Central memory CD8-positive, alpha-beta T cell (primary cell): ENCODE data around the gene TLN1.
A peak's percentile ranks its signal among the peaks of the same experiment; 100 is the strongest.

Source experiments
- ATAC-seq: fragments of 150-1000 bp; cut with Tn5 transposase; replicated peaks from 2 replicates; pipeline ENCODE4 v1.10.0; 2022; ENCODE audit warnings: mild to moderate bottlenecking, moderate FRiP score, moderate number of reproducible peaks; ENCODE audit not compliant: poor library complexity, severe bottlenecking; ENCODE audit errors: extremely low read depth
- DNase-seq, 2 donors: peaks; one replicate each; pipeline ENCODE4 v3.0.0; 2021; ENCODE audit warnings: low spot score in 2 of 2
- H3K27ac Mint-ChIP-seq: one replicate; pipeline ENCODE4 v1.8.0; 2022; ENCODE audit warnings: low read depth, mild to moderate bottlenecking, moderate library complexity, mixed read lengths
- H3K27me3 Mint-ChIP-seq: one replicate; pipeline ENCODE4 v1.8.0; 2022; ENCODE audit warnings: mixed read lengths
- H3K36me3 Mint-ChIP-seq: one replicate; pipeline ENCODE4 v1.8.0; 2022; ENCODE audit warnings: mild to moderate bottlenecking, moderate library complexity, mixed read lengths; ENCODE audit not compliant: insufficient read depth
- H3K4me1 Mint-ChIP-seq: one replicate; pipeline ENCODE4 v1.8.0; 2022; ENCODE audit warnings: mixed read lengths
- H3K4me3 Mint-ChIP-seq: one replicate; pipeline ENCODE4 v1.8.0; 2022; ENCODE audit warnings: mild to moderate bottlenecking, moderate library complexity, mixed read lengths
- H3K9me3 Mint-ChIP-seq: one replicate; pipeline ENCODE4 v1.8.0; 2022; ENCODE audit warnings: mixed read lengths

TLN1 gene

GRCh38 chr9:35732185-35732799 lies at the start of gene TLN1, which contains the start of gene CREB3:
Gene TLN1, minus strand, starts transcription at chr9:35732195. Its CDS starts 6,501 bp downstream, at chr9:35725694.
Gene CREB3, plus strand, starts transcription at chr9:35732666. Its CDS starts 107 bp downstream, at chr9:35732773.
- Mint-ChIP-seq H3K9me3 (no peaks in the 10 kb centered on the region), H3K4me1 (peaks cover 29% of the 10 kb centered on the region), H3K27ac (peak within 1 kb of the TSS; percentile 73), H3K4me3 (no peak within 1 kb of the TSS), H3K27me3 (no peaks in the 10 kb centered on the region), H3K36me3 (peaks cover 12% of the 10 kb centered on the region)
- DNase-seq (peak; percentile 92 to 96), ATAC-seq (peak; percentile 93)

- H3K4me3 Mint-ChIP-seq: no peak overlapping the region
- H3K36me3 Mint-ChIP-seq: peaks cover 9% of the 10 kb centered on the region
- H3K9me3 Mint-ChIP-seq: no peaks in the 10 kb centered on the region
- no peak overlapping the region for H3K27ac Mint-ChIP-seq
- peaks cover 5% of the 10 kb centered on the region for H3K4me1 Mint-ChIP-seq
- no peak for ATAC-seq
- no peak for DNase-seq
- H3K27me3 Mint-ChIP-seq: no peaks in the 10 kb centered on the region
These were observed 49.1 kb upstream of the TLN1 start for GRCh38 chr9:35781066-35781465.

- DNase-seq: no peak
- H3K4me3 Mint-ChIP-seq: no peak overlapping the region
- H3K9me3 Mint-ChIP-seq: no peaks in the 10 kb centered on the region
- H3K27me3 Mint-ChIP-seq: no peaks in the 10 kb centered on the region
- H3K27ac Mint-ChIP-seq: peak overlapping the region; percentile 23
- peaks cover 12% of the 10 kb centered on the region for H3K4me1 Mint-ChIP-seq
- no peak for ATAC-seq
- peaks cover 3% of the 10 kb centered on the region for H3K36me3 Mint-ChIP-seq
These were observed 46.5 kb upstream of the TLN1 start for GRCh38 chr9:35778496-35778895.

- Mint-ChIP-seq H3K27ac (no peak overlapping the region), H3K27me3 (no peaks in the 10 kb centered on the region), H3K4me1 (peaks cover 8% of the 10 kb centered on the region), H3K9me3 (no peaks in the 10 kb centered on the region), H3K36me3 (peaks cover 3% of the 10 kb centered on the region), H3K4me3 (no peak overlapping the region)
- DNase-seq (no peak), ATAC-seq (no peak)
These were observed 44.0 kb upstream of the TLN1 start for GRCh38 chr9:35776018-35776417.

GRCh38 chr9:35774907-35775635 lies 43.1 kb upstream of the TLN1 start:
- H3K27me3 Mint-ChIP-seq: no peaks in the 10 kb centered on the region
- no peak overlapping the region for H3K27ac Mint-ChIP-seq
- H3K9me3 Mint-ChIP-seq: no peaks in the 10 kb centered on the region
- H3K4me3 Mint-ChIP-seq: no peak overlapping the region
- H3K4me1 Mint-ChIP-seq: peaks cover 7% of the 10 kb centered on the region
- DNase-seq (no peak), ATAC-seq (no peak)
- H3K36me3 Mint-ChIP-seq: peaks cover 3% of the 10 kb centered on the region

- ATAC-seq (no peak), DNase-seq (no peak)
- no peak overlapping the region for H3K27ac Mint-ChIP-seq
- H3K27me3 Mint-ChIP-seq: no peaks in the 10 kb centered on the region
- no peaks in the 10 kb centered on the region for H3K9me3 Mint-ChIP-seq
- peaks cover 12% of the 10 kb centered on the region for H3K4me1 Mint-ChIP-seq
- H3K36me3 Mint-ChIP-seq: peaks cover 2% of the 10 kb centered on the region
- H3K4me3 Mint-ChIP-seq: no peak overlapping the region
These were observed 39.9 kb upstream of the TLN1 start for GRCh38 chr9:35771943-35772342.

- H3K4me3 Mint-ChIP-seq: no peak overlapping the region
- no peaks in the 10 kb centered on the region for H3K9me3 Mint-ChIP-seq
- ATAC-seq (no peak), DNase-seq (no peak)
- H3K27me3 Mint-ChIP-seq: no peaks in the 10 kb centered on the region
- H3K36me3 Mint-ChIP-seq: no peaks in the 10 kb centered on the region
- peaks cover 12% of the 10 kb centered on the region for H3K4me1 Mint-ChIP-seq
- H3K27ac Mint-ChIP-seq: no peak overlapping the region
These were observed 39.5 kb upstream of the TLN1 start for GRCh38 chr9:35771534-35771933.

- no peak for DNase-seq
- H3K27ac Mint-ChIP-seq: no peak overlapping the region
These were observed 39.1 kb upstream of the TLN1 start for GRCh38 chr9:35771075-35771433.

GRCh38 chr9:35769763-35770162 lies 37.8 kb upstream of the TLN1 start:
- Mint-ChIP-seq H3K9me3 (no peaks in the 10 kb centered on the region), H3K4me1 (peaks cover 6% of the 10 kb centered on the region), H3K27ac (no peak overlapping the region), H3K4me3 (no peak overlapping the region), H3K36me3 (no peaks in the 10 kb centered on the region), H3K27me3 (no peaks in the 10 kb centered on the region)
- ATAC-seq (no peak), DNase-seq (no peak)

More at GRCh38 chr9:35771075-35771433, 39.1 kb upstream of the TLN1 start:
- Mint-ChIP-seq H3K36me3 (no peaks in the 10 kb centered on the region), H3K4me3 (no peak overlapping the region), H3K27me3 (no peaks in the 10 kb centered on the region), H3K4me1 (peaks cover 12% of the 10 kb centered on the region), H3K9me3 (no peaks in the 10 kb centered on the region)
- no peak for ATAC-seq

- peaks cover 15% of the 10 kb centered on the region for H3K4me1 Mint-ChIP-seq
- no peak overlapping the region for H3K27ac Mint-ChIP-seq
- no peaks in the 10 kb centered on the region for H3K36me3 Mint-ChIP-seq
- H3K4me3 Mint-ChIP-seq: no peak overlapping the region
- ATAC-seq (no peak), DNase-seq (no peak)
- H3K9me3 Mint-ChIP-seq: no peaks in the 10 kb centered on the region
- no peaks in the 10 kb centered on the region for H3K27me3 Mint-ChIP-seq
These were observed 35.5 kb upstream of the TLN1 start for GRCh38 chr9:35767458-35767857.

GRCh38 chr9:35766997-35767396 lies 35.0 kb upstream of the TLN1 start:
- ATAC-seq: no peak
- Mint-ChIP-seq H3K27ac (no peak overlapping the region), H3K4me1 (peaks cover 17% of the 10 kb centered on the region), H3K36me3 (no peaks in the 10 kb centered on the region), H3K4me3 (no peak overlapping the region), H3K27me3 (no peaks in the 10 kb centered on the region), H3K9me3 (no peaks in the 10 kb centered on the region)
- no peak for DNase-seq

- no peaks in the 10 kb centered on the region for H3K27me3 Mint-ChIP-seq
- H3K4me1 Mint-ChIP-seq: peaks cover 33% of the 10 kb centered on the region
- peaks cover 4% of the 10 kb centered on the region for H3K36me3 Mint-ChIP-seq
- no peak overlapping the region for H3K4me3 Mint-ChIP-seq
- no peaks in the 10 kb centered on the region for H3K9me3 Mint-ChIP-seq
- no peak overlapping the region for H3K27ac Mint-ChIP-seq
- DNase-seq: no peak
- ATAC-seq: no peak
These were observed 31.8 kb upstream of the TLN1 start for GRCh38 chr9:35763803-35764202.

- H3K27me3 Mint-ChIP-seq: no peaks in the 10 kb centered on the region
- DNase-seq (no peak), ATAC-seq (no peak)
- H3K4me1 Mint-ChIP-seq: peaks cover 36% of the 10 kb centered on the region
- H3K36me3 Mint-ChIP-seq: peaks cover 4% of the 10 kb centered on the region
- H3K9me3 Mint-ChIP-seq: no peaks in the 10 kb centered on the region
- H3K27ac Mint-ChIP-seq: no peak overlapping the region
- H3K4me3 Mint-ChIP-seq: no peak overlapping the region
These were observed 31.2 kb upstream of the TLN1 start for GRCh38 chr9:35763181-35763580.
